ENCODE data around the gene HOXA1.

The HOXA1 gene

DNA sequence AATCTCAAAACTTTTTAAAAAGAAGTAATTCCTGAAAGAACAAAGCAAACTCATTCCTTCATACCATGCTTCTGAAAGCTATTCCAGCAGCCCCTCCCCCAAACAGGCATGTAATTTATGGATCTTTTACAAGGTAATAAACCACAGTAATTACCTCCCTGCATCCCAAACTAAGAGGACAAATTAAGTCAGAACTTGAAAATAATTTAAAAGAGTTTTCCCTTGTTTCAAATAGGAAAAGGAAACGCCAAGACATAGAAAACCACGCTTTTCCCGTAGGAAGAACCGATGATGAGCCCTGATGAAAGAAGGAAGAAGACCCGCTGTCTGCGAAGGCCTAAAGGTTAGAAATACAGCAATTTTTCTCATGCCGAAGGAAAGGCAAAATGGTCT lies 25.9 kb upstream of the HOXA1 start:
- peaks cover 93% of the 10 kb centered on the region for H3K27me3 ChIP-seq (replicated peaks)
- DNase-seq = no peak
- H3K36me3 ChIP-seq (replicated peaks) = no peaks in the 10 kb centered on the region
- TF ChIP-seq, protein P1, sequence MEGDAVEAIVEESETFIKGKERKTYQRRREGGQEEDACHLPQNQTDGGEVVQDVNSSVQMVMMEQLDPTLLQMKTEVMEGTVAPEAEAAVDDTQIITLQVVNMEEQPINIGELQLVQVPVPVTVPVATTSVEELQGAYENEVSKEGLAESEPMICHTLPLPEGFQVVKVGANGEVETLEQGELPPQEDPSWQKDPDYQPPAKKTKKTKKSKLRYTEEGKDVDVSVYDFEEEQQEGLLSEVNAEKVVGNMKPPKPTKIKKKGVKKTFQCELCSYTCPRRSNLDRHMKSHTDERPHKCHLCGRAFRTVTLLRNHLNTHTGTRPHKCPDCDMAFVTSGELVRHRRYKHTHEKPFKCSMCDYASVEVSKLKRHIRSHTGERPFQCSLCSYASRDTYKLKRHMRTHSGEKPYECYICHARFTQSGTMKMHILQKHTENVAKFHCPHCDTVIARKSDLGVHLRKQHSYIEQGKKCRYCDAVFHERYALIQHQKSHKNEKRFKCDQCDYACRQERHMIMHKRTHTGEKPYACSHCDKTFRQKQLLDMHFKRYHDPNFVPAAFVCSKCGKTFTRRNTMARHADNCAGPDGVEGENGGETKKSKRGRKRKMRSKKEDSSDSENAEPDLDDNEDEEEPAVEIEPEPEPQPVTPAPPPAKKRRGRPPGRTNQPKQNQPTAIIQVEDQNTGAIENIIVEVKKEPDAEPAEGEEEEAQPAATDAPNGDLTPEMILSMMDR (IDR thresholded peaks at IDR 0.05; ENCODE audit: low read depth, low read length, missing control alignments) = no peak
- no peak overlapping the region for H3K27ac ChIP-seq
- H3K4me3 ChIP-seq (ENCODE audit: low read depth, low read length) = peak overlapping the region; percentile 29
- in situ Hi-C loops (cut with HindIII; ENCODE audit: low pct_ligation_motif_present, low sequenced_read_pairs) = loop anchor here (10.0 kb wide), 1 partner anchor 267 kb away; no protein-coding TSS in a partner anchor

DNA sequence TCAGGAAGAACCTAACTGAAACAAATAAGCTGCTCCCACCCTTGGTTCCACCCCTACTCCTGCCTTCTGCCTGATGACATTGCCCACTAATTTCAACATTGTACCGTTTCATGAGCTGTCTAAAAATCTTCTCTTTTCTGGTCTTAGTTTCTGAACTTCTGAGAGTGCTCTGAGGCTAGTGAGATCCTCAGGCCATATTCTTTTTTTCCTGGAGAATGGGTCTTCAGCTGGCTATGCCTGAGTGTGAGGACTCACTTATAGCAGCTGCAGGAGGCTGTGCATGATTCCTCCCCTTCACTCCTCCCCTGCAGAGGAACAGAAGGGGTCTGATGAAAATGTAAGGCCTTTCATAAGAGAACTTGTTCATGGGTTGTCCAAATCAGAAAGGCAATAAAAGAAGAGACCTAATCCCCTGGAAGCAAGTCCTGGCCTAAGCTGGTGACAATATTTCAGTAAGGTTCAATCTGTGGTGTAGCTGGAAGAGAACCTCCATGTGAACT lies 23.7 kb upstream of the HOXA1 start:
- no peak for DNase-seq
- TF ChIP-seq, protein P1 (IDR thresholded peaks at IDR 0.05; ENCODE audit: low read depth, low read length, missing control alignments) = no peak
- in situ Hi-C loops (cut with HindIII; ENCODE audit: low pct_ligation_motif_present, low sequenced_read_pairs) = no loop called here
- H3K27me3 ChIP-seq (replicated peaks) = peaks cover 95% of the 10 kb centered on the region
- H3K36me3 ChIP-seq (replicated peaks) = no peaks in the 10 kb centered on the region
- H3K27ac ChIP-seq = no peak overlapping the region
- H3K4me3 ChIP-seq (ENCODE audit: low read depth, low read length) = no peak overlapping the region

DNA sequence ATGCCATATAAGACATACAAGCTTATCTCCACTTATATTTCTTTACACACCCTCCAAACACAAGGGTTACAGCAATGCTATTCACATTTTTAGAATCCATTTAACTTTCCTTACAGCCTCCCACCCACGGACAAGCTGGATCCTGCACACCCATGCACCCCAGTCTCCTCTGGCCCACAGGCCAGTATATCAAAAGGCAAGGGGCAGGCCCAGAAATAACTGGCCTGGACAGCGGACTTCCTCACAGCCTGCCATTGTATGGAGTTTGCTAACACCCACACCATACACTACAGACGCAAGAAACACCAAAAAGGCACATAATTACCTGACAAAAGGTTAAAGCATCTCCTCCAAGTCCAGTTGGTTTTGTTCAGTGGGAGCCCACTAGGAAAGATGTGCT lies 22.8 kb upstream of the HOXA1 start:
- DNase-seq = no peak
- Histone ChIP-seq H3K27me3 (replicated peaks) (peaks cover 91% of the 10 kb centered on the region), H3K4me3 (ENCODE audit: low read depth, low read length) (no peak overlapping the region), H3K27ac (no peak overlapping the region), H3K36me3 (replicated peaks) (no peaks in the 10 kb centered on the region)
- TF ChIP-seq, protein P1 (IDR thresholded peaks at IDR 0.05; ENCODE audit: low read depth, low read length, missing control alignments) = no peak
- in situ Hi-C loops (cut with HindIII; ENCODE audit: low pct_ligation_motif_present, low sequenced_read_pairs) = no loop called here

DNA sequence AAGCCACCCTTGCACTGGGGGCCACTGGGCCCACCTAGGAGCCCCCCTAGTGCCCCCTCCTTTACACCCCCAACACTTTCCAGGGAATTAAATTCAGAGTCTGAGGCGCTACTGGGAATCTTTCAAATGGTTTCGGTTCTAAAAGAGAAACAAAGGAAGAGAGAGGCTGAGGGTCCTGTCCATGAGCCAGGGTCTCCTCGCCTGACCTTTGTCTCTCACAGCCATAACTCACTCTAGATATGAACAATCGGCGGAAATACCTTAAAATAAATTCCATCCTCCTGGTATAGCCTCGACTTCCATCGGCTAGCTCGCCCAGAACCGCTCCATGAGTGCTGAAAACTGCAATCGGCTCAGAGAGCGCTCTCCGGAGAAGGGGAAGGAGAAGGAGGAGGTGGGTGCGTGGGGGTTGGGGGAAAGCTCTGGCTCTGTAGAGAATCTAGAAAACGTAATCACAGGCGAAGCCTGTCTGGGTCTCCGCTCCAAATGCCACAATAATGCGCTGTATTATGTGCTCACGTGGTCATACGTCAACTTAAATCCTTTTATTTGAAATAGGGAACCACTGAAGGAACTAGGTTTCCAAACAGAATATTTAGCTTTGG lies 22.2 kb upstream of the HOXA1 start:
- H3K36me3 ChIP-seq (replicated peaks) = no peaks in the 10 kb centered on the region
- no peak overlapping the region for H3K27ac ChIP-seq

DNA sequence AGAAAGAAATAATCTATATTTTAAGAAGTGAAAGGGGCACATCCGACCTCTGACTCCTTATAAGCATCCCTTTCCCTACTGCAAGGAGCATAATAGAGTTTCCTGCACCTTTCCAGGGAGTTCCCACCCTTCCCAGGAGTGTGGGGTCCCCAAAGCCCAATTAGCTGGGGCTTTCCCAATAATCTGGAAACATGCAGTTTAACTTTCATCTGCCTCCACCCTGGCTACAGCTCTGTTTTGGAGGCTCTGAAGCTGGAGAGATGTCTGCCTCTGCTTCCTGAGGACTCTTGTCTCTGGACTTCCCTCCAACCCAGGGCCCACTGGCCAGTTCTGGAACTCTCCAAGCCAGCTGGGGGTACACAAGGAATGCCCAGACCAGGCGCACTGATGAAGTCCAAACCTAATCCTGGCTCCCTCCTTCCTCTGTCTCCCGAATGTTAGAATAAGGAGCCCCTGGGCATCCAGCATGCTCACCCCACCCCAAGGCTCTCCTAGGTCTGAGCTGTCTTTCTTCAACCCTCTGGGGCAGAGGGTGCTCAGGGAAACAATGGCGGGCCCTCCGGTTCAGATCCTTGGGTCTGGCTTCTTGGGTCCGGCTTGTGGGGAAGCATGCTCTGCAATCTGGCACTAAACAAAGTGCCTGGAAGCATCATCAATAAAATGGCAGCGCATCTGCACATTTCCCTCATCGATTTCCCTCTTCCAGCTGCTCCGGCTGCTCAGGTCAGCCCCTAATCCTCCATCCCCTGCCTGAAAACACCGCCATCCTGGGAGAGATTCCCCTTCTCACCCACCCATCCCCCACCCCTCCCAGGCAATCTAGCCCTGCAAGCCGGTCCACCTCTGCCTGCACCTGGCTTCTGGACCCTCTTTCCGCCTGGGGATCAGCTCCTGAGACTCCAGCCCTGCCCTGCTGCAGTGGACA lies 21.4 kb upstream of the HOXA1 start:
- TF ChIP-seq, protein P1 (IDR thresholded peaks at IDR 0.05; ENCODE audit: low read depth, low read length, missing control alignments) = no peak
- Histone ChIP-seq H3K27me3 (replicated peaks) (peaks cover 91% of the 10 kb centered on the region), H3K27ac (no peak overlapping the region), H3K36me3 (replicated peaks) (no peaks in the 10 kb centered on the region), H3K4me3 (ENCODE audit: low read depth, low read length) (peak overlapping the region; percentile 32)
- no peak for DNase-seq
- in situ Hi-C loops (cut with HindIII; ENCODE audit: low pct_ligation_motif_present, low sequenced_read_pairs) = no loop called here

More for the DNA sequence above, 22.2 kb upstream of the HOXA1 start:
- peaks cover 91% of the 10 kb centered on the region for H3K27me3 ChIP-seq (replicated peaks)
- peak overlapping the region; percentile 32 for H3K4me3 ChIP-seq (ENCODE audit: low read depth, low read length)
- TF ChIP-seq, protein P1 (IDR thresholded peaks at IDR 0.05; ENCODE audit: low read depth, low read length, missing control alignments) = no peak
- DNase-seq = no peak
- in situ Hi-C loops (cut with HindIII; ENCODE audit: low pct_ligation_motif_present, low sequenced_read_pairs) = no loop called here
